ELR (cell line): ENCODE results near the gene OR2F2.
A peak's percentile ranks its signal among the peaks of the same experiment; 100 is the strongest.

ENCODE experiments used
- DNase-seq: peaks from one replicate; pipeline ENCODE4 v3.0.0-alpha.2; 2015; ENCODE audit warnings: low read depth

Gene OR2F2

DNA sequence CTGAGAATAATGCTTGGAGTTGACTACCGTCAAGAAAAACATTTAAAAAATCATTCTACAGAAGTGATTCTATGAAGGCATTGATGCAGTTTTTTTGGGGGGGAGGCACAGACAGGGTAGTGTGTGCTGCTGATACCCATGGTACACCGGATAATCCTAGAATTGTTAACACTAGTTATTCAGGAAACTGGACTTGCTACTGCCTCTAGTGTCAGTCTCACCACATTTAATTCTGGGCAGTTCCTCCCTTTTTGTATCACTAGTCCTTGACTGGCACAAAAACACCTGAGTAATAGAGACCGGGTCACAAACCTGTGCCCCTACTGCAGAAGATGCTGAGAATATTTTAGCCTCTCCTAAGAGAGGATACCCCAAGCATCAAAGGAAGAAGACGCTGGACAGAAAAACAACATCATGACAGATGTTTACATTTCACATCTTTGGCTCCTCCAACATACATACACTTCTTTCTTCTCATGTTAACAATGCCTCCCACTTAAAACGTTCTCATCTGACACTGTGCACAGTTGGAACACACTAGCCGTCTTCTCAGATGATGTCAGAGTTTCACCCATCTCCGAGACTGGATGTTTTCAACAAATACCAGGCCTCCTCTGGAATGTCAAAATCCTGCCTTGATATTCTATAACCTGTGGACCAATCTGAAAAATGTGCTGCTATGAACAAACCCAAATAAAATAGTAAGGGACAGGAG lies 19.9 kb upstream of the OR2F2 start:
- no peak for DNase-seq

DNA sequence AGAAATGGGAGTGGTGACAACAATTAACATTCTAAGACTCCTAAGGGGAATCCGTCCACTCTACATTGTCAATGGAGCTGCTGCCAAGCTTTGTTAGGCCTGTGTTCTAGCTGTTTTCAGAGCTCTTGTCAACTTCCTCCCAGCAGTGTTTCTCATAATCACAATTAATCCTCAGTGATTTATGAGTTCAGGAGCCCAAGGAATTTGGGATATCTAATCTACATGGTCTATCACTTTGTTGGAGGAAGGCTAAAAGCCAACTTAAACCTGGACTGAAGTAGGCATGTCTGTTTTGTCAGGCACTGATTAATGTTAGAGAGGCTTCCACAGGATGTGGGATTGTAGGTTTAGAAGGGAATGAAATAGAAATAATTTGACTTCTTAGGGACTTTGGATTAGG lies 10.2 kb upstream of the OR2F2 start:
- no peak for DNase-seq

DNA sequence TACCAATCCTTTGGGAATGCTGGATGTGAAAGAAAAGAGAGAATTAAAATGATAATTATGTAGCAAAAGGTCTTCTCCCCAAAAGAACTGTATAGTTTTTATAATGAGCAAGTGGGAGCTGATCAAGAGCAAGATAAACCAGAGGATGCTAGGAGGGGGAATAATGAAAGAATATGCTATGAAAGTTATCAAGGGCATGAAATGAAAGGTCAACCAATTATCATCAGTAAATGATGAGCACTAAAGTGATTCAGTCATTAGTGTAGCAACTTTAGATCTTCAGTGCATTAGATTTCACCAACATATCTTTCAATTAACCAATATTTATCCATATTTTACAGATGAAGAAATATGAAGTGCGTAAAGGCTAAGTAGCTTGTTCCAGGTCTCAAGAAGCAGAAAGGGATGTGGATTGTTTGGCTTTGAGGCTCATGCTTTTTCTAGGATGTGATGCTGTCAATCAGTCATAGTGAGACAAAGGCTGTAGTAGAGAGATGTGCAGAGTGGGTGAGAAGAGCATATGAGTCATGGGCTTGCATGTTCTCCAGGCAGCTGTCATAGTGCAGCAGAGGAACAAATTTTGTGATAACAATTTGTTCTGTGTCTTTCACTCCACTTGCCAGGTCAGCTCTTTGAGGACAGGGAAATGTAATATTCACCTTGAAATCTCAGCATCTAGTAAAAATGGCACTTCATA lies 5.7 kb upstream of the OR2F2 start:
- no peak for DNase-seq

DNA sequence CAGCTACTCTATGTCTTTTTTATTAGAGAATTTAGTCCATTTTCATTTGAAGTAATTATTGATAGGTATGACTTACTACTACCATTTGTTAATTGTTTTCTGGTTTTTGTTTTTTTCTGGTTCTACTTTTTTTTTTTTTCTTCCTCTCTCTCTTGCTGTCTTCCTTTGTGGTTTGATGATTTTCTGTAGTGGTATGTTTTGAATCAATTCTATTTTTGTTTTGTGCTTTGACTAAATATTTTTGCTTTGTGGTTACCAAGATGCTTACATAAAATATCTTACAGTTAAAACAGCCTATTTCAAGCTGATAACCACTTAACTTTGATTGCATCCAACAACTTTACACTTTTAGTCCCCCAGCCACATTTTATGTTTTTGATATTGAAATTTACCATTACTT lies 3.3 kb upstream of the OR2F2 start:
- DNase-seq: no peak

DNA sequence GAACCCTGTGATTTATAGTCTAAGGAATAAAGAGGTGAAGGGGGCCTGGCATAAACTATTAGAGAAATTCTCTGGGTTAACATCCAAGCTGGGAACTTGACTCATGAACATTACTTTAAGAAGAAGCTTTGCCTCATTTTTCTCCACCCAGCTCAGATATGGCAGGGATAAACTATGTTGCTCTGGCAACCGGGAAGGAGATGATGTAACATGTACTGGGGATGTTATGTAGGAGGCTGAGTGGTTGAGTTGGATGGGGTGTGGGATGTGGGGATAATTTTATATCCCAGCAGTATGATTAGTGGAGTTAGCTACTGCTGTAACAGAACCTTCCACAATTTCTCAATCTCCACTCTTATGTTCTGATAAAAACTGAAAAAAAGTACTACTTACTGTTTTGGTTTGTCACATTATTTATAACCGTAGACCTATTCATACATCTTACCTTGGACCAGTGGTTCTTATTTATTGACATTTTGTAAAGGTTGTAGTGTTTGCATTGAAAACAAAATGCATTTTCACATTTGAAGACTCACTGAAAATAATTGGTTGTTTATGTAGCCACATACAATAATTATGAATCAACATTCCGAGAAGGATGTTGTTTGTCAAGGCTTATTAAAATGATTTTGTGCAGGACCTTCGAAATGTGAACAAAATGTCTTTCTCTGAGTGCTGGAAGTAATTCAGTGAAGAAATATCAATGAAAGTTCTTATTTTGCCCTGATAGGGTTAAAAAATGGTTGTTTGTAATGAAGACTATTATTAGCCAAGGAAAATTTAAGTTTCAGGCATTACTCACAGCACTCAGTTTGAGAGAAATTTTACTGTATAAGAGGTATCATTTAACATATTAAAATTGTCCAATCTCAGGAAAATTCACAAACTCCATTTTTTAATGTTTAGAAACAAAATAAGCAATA lies 1.3 kb downstream of the OR2F2 start:
- peak; percentile 1 for DNase-seq

DNA sequence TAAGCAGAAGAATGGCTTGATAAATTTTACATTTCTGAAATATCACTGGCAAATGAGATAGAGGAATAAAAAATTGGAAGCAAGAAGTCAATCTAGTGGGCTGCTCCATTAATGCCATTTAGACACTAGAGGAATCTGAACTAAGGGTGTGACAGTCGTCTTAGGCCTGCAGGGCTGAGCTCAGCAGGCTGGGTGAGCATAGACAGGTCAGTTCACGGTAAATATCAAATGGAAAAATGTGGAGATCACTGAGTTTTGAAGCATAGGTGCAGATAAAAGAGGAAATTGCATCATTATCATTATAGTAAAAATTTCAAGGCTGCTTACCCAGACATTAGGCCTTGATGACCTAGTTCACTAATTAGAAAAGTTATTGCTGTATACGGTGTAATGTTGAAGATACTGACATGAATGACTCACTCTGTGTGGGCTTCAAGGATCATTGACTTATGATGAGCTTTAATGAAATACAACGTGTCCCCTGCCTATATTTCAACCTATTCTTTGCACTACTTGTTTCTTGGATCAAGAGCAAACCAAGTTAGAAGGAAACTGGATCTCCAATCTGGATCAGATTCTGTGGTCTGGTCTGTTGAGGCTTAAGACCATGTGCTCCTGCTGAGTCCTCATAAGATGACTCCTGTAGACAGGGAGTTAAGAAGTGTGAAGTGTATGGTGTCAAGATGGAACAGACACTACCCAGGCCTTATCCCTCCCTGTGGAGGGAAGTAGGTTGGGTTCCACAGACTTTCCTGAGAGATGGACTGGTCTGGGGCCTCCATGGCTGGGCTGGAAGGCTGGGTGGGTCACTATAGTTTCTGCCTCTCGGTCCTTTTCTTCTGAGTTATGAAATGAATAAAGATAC lies 3.6 kb downstream of the OR2F2 start:
- no peak for DNase-seq

DNA sequence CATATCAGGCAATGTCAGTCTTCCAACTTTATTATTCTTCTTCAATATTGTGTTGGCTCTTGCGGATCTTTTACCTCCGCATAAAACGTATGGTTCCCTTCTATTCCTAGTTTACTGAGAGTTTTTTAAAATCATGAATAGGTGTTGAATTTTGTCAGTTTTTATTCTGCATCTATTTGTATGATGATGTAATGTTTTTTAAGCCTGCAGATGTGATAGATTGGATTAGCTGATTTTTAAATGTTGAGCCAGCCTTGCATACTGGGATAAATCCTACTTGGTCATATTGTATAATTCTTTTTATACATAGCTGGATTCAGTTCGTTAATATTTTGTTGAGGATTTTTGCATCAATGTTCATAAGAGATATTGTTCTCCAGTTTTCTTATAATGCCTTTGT lies 10.4 kb downstream of the OR2F2 start:
- DNase-seq: no peak

DNA sequence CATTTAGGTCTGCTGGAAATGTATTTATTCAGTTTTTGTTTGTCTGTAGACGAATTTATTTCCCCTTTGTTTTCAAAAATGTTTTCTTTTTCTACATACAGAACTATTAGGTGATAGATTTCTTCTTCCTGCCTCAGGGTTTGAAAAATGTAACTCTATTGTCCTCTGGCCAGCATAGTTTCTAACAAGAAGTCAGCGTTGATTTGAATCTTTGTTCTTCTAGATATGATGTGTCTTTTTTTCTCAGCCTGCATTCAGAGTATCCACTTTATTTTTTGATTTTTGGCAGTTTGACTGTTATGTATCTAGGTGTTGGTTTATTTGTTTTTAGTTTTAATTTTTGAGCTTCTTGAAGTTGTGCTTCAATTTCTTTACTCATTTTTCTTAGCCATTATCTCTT lies 12.1 kb downstream of the OR2F2 start:
- DNase-seq: no peak

DNA sequence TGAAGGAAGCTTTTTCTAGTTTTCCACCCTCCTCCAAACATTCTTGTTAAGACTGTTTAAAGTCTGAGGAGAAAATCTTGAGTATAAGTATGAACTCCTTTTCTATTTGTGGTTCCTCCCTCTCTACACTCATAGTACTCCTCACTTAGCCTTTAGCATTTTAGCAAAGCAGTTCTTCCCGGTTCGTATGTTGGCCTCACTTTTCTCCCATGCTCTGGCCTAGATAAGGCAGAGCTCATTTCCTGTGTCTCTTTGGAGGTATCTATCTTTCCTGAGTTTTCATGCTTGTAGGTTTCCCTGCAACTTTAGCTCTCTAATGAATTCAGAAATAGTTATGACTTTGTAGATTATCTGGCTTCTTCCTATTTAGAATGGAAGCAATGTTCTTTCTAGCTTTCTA lies 13.7 kb downstream of the OR2F2 start:
- no peak for DNase-seq

DNA sequence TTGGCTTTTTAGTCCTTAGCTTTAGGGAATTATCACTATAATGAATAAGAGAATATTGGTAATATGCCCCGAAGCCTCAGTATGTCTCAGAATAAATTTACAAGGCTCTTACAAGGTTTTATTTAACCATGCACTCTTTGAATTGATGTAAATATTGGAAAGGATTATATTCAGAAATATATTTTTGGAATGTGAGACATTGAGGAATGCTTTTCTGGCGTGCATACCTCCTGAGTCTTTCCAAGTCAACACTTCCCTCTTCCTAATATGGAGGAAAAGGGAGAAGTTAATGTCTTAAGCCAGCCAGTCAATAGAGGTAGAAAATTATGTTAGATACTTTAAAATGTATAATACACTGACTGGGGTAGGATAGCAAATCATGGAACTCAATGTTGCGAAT lies 18.4 kb downstream of the OR2F2 start:
- DNase-seq: no peak

DNA sequence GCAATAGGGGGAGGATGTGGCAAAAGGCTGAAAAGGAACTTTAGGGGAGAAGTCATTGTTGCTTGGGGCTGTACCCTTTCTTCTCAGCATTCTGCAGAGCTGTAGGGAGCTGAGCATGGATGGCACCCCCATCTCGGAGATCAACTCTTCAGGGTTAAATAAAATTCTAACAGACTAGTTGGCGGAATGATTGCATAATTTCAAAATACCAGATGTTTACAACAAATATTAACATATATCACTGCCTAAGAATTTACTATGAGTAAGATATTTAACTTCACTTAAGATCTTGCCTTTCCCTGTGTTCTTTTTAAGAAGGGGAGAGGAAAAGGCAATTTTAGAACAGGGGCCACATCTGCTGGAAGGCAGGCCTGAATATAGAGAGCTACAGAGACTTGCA lies 19.1 kb downstream of the OR2F2 start:
- no peak for DNase-seq

DNA sequence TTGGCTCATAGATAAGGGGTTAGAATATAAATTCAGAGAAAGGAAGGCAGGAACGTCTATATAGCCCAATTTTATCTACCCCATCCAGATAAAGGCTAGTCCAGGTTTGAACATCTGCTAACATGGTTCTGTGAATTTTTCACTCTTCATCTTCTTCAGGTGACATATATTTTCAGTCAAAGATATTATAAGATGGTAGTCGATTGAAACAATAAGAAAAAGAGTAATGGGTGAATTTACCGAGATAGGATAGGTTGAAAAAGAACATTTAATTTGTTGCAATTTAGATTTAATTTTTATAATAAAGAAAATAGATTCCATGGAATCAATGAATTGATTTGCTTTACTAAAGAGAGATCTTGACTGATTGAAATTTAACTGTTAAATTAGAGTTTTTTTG lies 19.5 kb downstream of the OR2F2 start, which contains the start of gene OR2F1:
OR2F1 (plus strand) TSS at position 301 of the 400 bp plus-strand sequence. CDS start 5,127 bp downstream, outside the sequence.
- DNase-seq: no peak

DNA sequence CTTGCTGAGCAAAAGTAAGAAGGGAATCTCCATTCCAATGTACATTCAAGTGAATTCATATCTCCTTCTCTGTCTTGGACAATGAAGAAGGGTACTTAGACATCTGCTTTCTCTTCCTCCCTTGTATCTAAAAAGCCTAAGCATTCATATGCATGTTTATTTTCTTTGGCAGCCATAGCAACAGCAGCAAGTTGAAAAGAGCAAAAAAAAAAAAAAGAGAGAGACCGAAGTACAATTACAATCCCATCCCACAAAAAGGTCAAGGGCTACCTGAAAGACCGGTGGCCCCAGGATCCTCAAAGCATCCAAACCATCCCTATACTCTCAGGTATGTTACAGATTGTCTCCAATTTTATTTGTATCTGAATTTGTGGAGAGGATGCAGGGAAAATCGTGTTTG lies 23.7 kb downstream of the OR2F2 start:
- DNase-seq: no peak

DNA sequence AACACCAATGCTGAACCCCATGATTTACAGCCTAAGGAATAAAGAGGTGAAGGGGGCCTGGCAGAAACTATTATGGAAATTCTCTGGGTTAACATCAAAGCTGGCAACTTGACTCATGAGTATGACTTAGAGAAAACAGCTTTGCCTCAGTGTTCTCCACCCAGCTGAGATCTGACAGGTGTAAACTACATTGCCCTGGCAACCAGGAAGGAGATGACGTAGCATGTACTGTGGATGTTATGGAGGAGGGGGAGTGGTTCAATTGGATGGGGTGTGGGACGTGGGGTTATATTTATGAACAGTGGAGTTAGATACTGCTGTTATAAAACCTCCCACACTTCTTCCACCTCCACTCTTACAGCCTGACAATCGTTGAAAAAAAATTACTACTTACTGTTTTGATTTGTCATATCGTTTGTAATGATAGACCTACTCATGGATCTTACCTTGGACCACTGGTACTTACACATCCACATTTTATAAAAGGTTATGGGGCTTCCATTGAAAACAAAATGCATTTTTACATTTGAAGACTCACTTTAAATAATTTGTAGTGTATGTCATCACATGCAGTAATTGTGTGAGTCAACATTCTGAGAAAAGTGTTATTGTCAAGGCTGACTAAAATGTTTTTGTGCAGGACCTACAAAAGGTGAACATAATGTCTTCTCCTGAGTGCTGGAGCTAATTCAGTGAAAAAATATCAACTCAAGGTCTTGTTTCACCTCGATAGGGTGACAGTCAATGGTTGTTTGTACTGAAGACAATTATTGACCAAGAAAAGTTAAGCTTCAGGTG lies 26.0 kb downstream of the OR2F2 start:
- no peak for DNase-seq

DNA sequence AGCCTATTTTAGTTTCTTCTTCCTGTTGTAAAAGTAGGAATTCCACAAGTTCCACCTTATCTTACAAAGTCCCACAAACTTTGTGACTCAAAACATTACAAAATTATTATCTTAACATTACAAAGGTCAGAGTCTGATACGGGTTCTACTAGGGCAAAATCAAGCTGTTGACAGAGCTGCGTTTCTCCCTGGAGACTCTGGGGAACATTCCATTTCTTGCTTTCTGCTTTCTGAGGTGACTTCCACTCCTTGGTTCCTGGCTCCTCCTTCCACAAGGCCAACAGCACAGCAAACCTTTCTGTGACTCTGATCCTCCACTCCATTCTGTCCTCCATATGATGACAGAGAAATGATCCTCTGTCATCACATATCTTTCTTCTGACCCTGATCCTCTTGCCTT lies 30.2 kb downstream of the OR2F2 start:
- no peak for DNase-seq

DNA sequence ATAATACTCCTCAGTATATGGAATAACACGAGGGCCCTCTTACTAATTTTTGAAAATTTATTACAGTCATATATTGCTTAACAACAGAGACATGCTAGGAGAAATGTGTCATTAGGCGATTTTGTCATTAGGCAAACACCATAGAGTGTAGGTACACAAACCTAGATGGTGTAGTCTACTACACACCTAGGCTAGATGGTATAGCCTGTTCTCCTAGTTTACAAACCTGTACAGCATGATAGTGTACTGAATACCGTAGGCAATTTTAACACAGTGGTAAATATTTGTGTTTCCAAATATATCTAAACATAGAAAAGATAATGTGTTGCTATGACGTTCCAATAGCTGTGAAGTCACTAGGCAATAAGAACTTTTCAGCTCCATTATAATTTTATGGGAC lies 32.4 kb downstream of the OR2F2 start:
- no peak for DNase-seq

DNA sequence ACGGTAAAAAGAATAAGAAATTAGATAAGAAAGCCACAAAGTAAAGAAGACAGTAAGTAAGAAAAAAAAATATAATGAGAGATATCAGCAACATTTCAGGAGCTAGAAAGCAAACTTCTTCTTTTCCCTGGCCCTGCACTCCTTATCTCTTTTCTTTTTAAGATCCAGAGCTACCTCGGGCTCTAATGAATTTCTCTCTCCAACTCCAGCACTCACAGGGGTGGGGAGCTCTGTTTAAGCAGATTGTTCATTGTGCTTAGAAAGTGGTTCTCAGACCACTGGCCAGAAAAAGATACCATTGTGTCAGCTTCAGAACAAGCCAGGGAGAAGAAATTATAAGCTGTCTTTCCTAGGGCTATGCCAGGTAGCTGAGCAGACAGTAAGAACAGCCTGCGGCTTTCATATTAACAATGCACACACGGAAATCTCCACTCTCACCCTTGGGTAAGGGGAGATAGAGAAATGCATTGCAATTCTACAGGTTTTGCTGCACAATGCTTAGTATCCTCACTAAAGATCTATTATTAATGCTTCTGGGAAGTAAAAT lies 38.9 kb downstream of the OR2F2 start:
- DNase-seq: no peak

DNA sequence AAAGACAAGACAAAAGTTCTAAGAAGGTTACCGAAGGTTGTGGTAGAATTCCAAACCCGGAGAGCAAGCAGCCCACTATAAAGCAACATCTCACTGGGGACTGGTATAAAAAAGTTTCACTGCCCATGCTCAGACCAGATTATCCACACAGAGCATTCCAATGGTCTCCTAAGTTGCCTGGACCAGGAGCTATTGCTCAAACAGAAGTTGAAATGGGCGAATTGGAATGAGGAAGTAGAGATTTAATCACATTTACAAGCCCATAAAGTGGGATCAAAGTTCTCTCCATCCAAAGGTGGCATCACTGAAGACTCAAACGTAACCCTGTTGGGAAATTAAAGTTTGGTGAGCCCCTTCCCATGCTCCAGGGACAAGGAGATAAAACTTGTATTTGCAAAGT lies 39.4 kb downstream of the OR2F2 start:
- DNase-seq: no peak

DNA sequence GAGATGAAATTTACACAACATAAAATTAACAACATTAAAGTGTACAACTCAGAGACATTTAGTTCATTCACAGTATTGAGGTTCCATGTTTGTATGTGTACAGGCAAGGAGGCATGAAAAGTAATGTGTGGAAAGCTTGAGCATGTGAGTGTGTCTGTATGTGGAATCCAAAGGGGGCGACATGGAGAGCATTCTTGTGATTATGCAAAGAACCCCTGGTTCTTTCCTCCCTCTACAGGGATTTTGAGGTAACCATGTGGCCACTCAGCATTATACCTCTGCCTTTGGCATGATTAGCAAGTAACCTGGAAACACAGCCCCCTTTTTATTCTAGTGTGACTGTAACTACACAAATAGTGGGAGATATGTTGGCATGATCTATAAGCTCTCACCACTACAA lies 40.6 kb downstream of the OR2F2 start:
- peak; percentile 22 for DNase-seq

DNA sequence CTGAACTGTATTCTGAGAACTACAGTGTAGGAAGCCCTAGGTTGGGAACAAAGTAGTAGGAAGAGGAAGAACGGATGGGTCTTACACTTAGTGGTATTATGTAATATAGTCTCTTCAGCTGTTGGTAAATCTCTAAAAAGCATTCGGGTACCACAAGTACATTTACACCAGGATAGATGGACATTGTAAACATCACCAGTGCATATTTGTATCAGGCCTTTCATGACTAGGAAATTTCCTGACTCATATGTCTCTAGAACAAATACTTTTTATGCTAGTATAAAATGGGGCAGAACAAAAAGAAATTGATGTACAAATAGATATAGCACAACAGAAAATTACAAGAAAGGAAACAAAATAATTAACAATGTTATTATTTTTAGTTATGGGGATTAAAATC lies 43.6 kb downstream of the OR2F2 start:
- no peak for DNase-seq

DNA sequence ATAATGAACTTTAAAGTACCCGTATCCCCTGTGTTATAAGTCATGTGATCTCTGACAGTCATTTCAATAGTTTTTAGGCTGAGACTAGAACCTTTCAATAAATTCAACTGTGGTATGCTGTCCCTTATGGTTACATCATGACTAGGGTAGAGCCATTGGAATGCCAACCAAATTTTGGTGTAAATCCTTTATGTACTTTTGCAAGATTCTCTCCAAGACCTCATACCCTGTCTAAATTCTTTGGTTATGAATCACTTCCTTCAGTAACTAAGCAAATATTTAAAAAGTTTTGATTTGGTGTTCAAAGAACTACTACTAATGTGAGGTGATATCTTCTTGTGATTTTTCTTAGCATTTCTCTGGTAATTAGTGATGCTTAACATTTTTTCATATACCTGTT lies 44.3 kb downstream of the OR2F2 start:
- DNase-seq: peak; percentile 72
